SJCRH30 (cell line): ENCODE measurements around the gene DSEL. TPM values are rescaled to one million over a fixed set of nuclear protein-coding genes. Genes with fewer than 3 reads are reported as not detected.
A peak's percentile ranks its signal among the peaks of the same experiment; 100 is the strongest.

Experiments
- DNase-seq, 2 experiments: peaks; one replicate each; pipeline ENCODE4 v3.0.0-alpha.2; 2015 to 2020
- H3K27ac ChIP-seq: fragments of 250-450 bp; sonication (Bioruptor Pico); 2 replicates; pipeline ENCODE4 v1.5.1; 2020; ENCODE audit warnings: mild to moderate bottlenecking, moderate library complexity
- H3K27me3 ChIP-seq: fragments of 250-450 bp; sonication (Bioruptor Pico); 2 replicates; pipeline ENCODE4 v1.5.1; 2020; ENCODE audit warnings: mild to moderate bottlenecking, moderate library complexity
- H3K36me3 ChIP-seq: fragments of 250-450 bp; sonication (Bioruptor Pico); 2 replicates; pipeline ENCODE4 v1.5.1; 2020; ENCODE audit warnings: mild to moderate bottlenecking, moderate library complexity
- H3K4me1 ChIP-seq: fragments of 250-450 bp; sonication (Bioruptor Pico); 2 replicates; pipeline ENCODE4 v1.5.1; 2020; ENCODE audit warnings: mild to moderate bottlenecking, moderate library complexity
- H3K4me3 ChIP-seq: fragments of 250-450 bp; sonication (Bioruptor Pico); 2 replicates; pipeline ENCODE4 v1.5.1; 2020; ENCODE audit warnings: mild to moderate bottlenecking, moderate library complexity
- H3K9me3 ChIP-seq: fragments of 250-450 bp; sonication (Bioruptor Pico); replicated peaks from 2 replicates; pipeline ENCODE4 v1.5.1; 2020; ENCODE audit warnings: mild to moderate bottlenecking, moderate library complexity
- total RNA-seq: library from RNA; depleted of rRNA; stranded (reverse); fragments of >200 nt; shearing (Covaris generic); gene quantifications from 2 replicates; pipeline ENCODE4 v1.2.3, GENCODE V29; 2014

The DSEL gene
- total RNA-seq, 1 experiment from 2014 or later = 24.6 TPM

GRCh38 chr18:67476585-67476984 is 39.9 kb downstream of the DSEL start:
- Histone ChIP-seq H3K4me1 (no peaks in the 10 kb centered on the region), H3K27me3 (no peaks in the 10 kb centered on the region), H3K9me3 (no peaks in the 10 kb centered on the region), H3K27ac (no peak overlapping the region), H3K4me3 (no peak overlapping the region), H3K36me3 (no peaks in the 10 kb centered on the region)
- DNase-seq = no peak

- no peaks in the 10 kb centered on the region for H3K4me1 ChIP-seq
- H3K27me3 ChIP-seq = no peaks in the 10 kb centered on the region
- DNase-seq = no peak
- H3K9me3 ChIP-seq = no peaks in the 10 kb centered on the region
- H3K4me3 ChIP-seq = no peak overlapping the region
- no peaks in the 10 kb centered on the region for H3K36me3 ChIP-seq
- no peak overlapping the region for H3K27ac ChIP-seq
Observed at GRCh38 chr18:67475673-67476072, 40.8 kb downstream of the DSEL start.

GRCh38 chr18:67468038-67468437 is 48.5 kb downstream of the DSEL start:
- Histone ChIP-seq H3K36me3 (no peaks in the 10 kb centered on the region), H3K27me3 (no peaks in the 10 kb centered on the region), H3K4me1 (no peaks in the 10 kb centered on the region), H3K9me3 (no peaks in the 10 kb centered on the region), H3K4me3 (no peak overlapping the region), H3K27ac (no peak overlapping the region)
- no peak for DNase-seq

DNA sequence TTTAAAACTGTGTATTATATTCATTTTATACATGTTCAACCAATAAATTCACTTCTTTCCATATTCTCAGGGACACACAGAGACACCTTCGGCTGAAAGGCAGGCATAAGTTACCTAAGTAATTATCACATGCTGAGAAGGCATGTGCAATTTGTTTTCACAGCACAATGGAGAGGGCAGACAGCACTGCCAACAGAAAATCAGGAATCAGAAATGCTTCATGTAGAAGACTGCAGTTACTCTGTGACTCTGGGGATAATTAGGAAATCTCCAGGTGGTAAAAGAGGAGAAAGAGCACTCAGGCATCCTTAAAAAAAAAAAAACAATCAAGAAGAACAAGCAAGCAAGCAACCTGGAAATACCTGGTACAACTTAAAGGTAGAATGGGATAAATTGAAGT is 49.3 kb downstream of the DSEL start:
- H3K4me1 ChIP-seq = no peaks in the 10 kb centered on the region
- no peak overlapping the region for H3K4me3 ChIP-seq
- no peaks in the 10 kb centered on the region for H3K36me3 ChIP-seq
- no peak overlapping the region for H3K27ac ChIP-seq
- no peaks in the 10 kb centered on the region for H3K27me3 ChIP-seq
- no peak for DNase-seq
- no peaks in the 10 kb centered on the region for H3K9me3 ChIP-seq

GRCh38 chr18:67464499-67464898 is 52.0 kb downstream of the DSEL start:
- DNase-seq = peak in 1 of 2 experiments; percentile 4
- H3K4me3 ChIP-seq = no peak overlapping the region
- H3K27me3 ChIP-seq = no peaks in the 10 kb centered on the region
- H3K36me3 ChIP-seq = no peaks in the 10 kb centered on the region
- no peaks in the 10 kb centered on the region for H3K4me1 ChIP-seq
- H3K27ac ChIP-seq = no peak overlapping the region
- H3K9me3 ChIP-seq = no peaks in the 10 kb centered on the region

DNA sequence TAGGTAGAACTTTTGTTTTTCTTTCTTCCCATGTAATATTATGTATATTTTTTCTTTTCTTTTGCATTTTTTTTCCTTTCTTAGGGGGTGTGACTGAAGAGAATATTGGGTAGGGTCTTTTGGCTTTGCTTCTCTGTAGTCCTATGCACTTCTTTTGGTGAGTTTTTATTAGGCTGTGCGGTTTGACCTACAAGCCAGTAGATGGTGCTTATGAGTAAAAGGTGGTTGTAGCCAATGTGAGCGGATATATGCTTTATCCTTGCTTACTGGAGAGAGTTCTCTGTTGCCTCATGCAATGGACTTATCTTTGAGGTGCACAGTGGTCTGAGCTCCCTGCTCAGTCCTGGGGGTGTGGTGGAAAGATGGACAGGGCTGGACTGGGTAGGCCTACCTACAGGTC is 52.7 kb downstream of the DSEL start:
- no peak for DNase-seq
- H3K27ac ChIP-seq = no peak overlapping the region
- H3K9me3 ChIP-seq = no peaks in the 10 kb centered on the region
- H3K36me3 ChIP-seq = no peaks in the 10 kb centered on the region
- no peak overlapping the region for H3K4me3 ChIP-seq
- H3K4me1 ChIP-seq = no peaks in the 10 kb centered on the region
- no peaks in the 10 kb centered on the region for H3K27me3 ChIP-seq

- Histone ChIP-seq H3K9me3 (no peaks in the 10 kb centered on the region), H3K4me1 (no peaks in the 10 kb centered on the region), H3K27me3 (no peaks in the 10 kb centered on the region), H3K4me3 (no peak overlapping the region), H3K27ac (no peak overlapping the region), H3K36me3 (no peaks in the 10 kb centered on the region)
- no peak for DNase-seq
Observed at GRCh38 chr18:67456711-67457110, 59.8 kb downstream of the DSEL start.
